Liver (tissue), 9 donors: ENCODE results near the gene FRMPD4. TPM values are rescaled to one million over a fixed set of nuclear protein-coding genes. Genes with fewer than 3 reads are reported as not detected.

Experiments used
- DNase-seq: peaks from one replicate; pipeline ENCODE4 v3.0.0-alpha.2; 2017; ENCODE audit warnings: low spot score
- H3K27ac ChIP-seq, 2 donors: one replicate each; pipeline ENCODE4 v1.7.0; 2013; ENCODE audit warnings: inconsistent platforms in 2 of 2, low read length in 2 of 2, control low read depth in 1 of 2, low read depth in 1 of 2, mild to moderate bottlenecking in 1 of 2
- H3K27me3 ChIP-seq, 4 donors: one replicate each; pipeline versions ENCODE4 v1.6.1 to v1.7.0; 2013; ENCODE audit warnings: low read length in 3 of 4, inconsistent platforms in 1 of 4, mild to moderate bottlenecking in 1 of 4, moderate library complexity in 1 of 4; ENCODE audit not compliant: control insufficient read depth in 4 of 4, insufficient read depth in 4 of 4
- H3K36me3 ChIP-seq, 4 donors: one replicate each; pipeline versions ENCODE4 v1.6.1 to v1.7.0; 2013; ENCODE audit warnings: low read length in 3 of 4, mild to moderate bottlenecking in 3 of 4, low read depth in 1 of 4, moderate library complexity in 1 of 4; ENCODE audit not compliant: control insufficient read depth in 4 of 4, insufficient read depth in 3 of 4
- H3K4me1 ChIP-seq, 4 donors: one replicate each; pipeline versions ENCODE4 v1.6.1 to v1.7.0; 2013; ENCODE audit warnings: low read length in 3 of 4, mild to moderate bottlenecking in 3 of 4, moderate library complexity in 1 of 4; ENCODE audit not compliant: control insufficient read depth in 4 of 4, insufficient read depth in 4 of 4
- H3K4me3 ChIP-seq, 3 donors: one replicate each; pipeline versions ENCODE4 v1.6.1 to v1.7.0; 2013; ENCODE audit warnings: low read length in 3 of 3, control low read depth in 1 of 3, low read depth in 1 of 3, mild to moderate bottlenecking in 1 of 3
- H3K9ac ChIP-seq, 2 donors: one replicate each; pipeline ENCODE4 v1.7.0; 2013; ENCODE audit warnings: low read length in 2 of 2, mild to moderate bottlenecking in 2 of 2, moderate library complexity in 2 of 2, control low read depth in 1 of 2, low read depth in 1 of 2
- H3K9me3 ChIP-seq, 4 donors: one replicate each; pipeline versions ENCODE4 v1.6.1 to v1.7.0; 2013; ENCODE audit warnings: low read length in 3 of 4; ENCODE audit not compliant: control insufficient read depth in 4 of 4
- EGR1 ChIP-seq, 2 donors: IDR thresholded peaks; 2 replicates each; pipeline ENCODE4 v1.6.1; 2016 to 2018; ENCODE audit warnings: antibody characterized with exemption in 2 of 2, low read depth in 2 of 2
- FOXA2 ChIP-seq: IDR thresholded peaks from 2 replicates; pipeline ENCODE4 v1.6.1; 2016; ENCODE audit warnings: antibody characterized with exemption
- GABPA ChIP-seq, 2 donors: IDR thresholded peaks in 1 of 2; conservative IDR thresholded peaks in 1 of 2; 2 replicates each; pipeline ENCODE4 v1.6.1; 2016; ENCODE audit warnings: antibody characterized with exemption in 2 of 2, mild to moderate bottlenecking in 1 of 2, moderate library complexity in 1 of 2
- HNF4A ChIP-seq, 2 donors: conservative IDR thresholded peaks; 2 replicates each; pipeline ENCODE4 v1.6.1; 2016; ENCODE audit warnings: antibody characterized with exemption in 2 of 2, mild to moderate bottlenecking in 2 of 2
- HNF4G ChIP-seq: IDR thresholded peaks from 2 replicates; pipeline ENCODE4 v1.6.1; 2016; ENCODE audit warnings: antibody characterized with exemption
- JUND ChIP-seq, 2 donors: IDR thresholded peaks; 2 replicates each; pipeline ENCODE4 v1.6.1; 2016; ENCODE audit warnings: antibody characterized with exemption in 2 of 2
- NR2F2 ChIP-seq: IDR thresholded peaks from 2 replicates; pipeline ENCODE4 v1.6.1; 2016; ENCODE audit warnings: antibody characterized with exemption
- RAD21 ChIP-seq, 2 donors: IDR thresholded peaks; 2 replicates each; pipeline ENCODE4 v1.6.1; 2016; ENCODE audit warnings: antibody characterized with exemption in 2 of 2, mild to moderate bottlenecking in 2 of 2
- RXRA ChIP-seq, 2 donors: IDR thresholded peaks; 2 replicates each; pipeline ENCODE4 v1.6.1; 2017 to 2018; ENCODE audit warnings: antibody characterized with exemption in 2 of 2, mild to moderate bottlenecking in 1 of 2
- SP1 ChIP-seq: IDR thresholded peaks from 2 replicates; pipeline ENCODE4 v1.6.1; 2018; ENCODE audit warnings: antibody characterized with exemption, mild to moderate bottlenecking
- TAF1 ChIP-seq: conservative IDR thresholded peaks from 2 replicates; pipeline ENCODE4 v1.6.1; 2016; ENCODE audit warnings: antibody characterized with exemption, mild to moderate bottlenecking
- YY1 ChIP-seq: IDR thresholded peaks from 2 replicates; pipeline ENCODE4 v1.6.1; 2016; ENCODE audit warnings: antibody characterized with exemption, mild to moderate bottlenecking
- WGBS: extraction: QIAGEN DNeasy Blood & Tissue Kit; methylation state at CpG from one replicate; pipeline ENCODE4 v1.1.7; 2013; 5-methylcytosine and 5-hydroxymethylcytosine counted together
- polyA plus RNA-seq, 2 donors: library from polyadenylated mRNA; stranded (reverse) in 1 of 2; unstranded in 1 of 2; fragments of 200-250 nt in 1 of 2; fragments of >200 nt in 1 of 2; fragmentation: Nextera tagmentation in 1 of 2; extraction: Ambion mirVana in 1 of 2; gene quantifications; one replicate each; pipeline versions ENCODE4 v1.2.1 to v1.2.3, GENCODE V29; 2013 to 2015
- total RNA-seq, 2 donors: library from RNA; depleted of rRNA; stranded (reverse); fragments of >200 nt; gene quantifications; one replicate each; pipeline ENCODE4 v1.2.3, GENCODE V29; 2014
- TF ChIP-seq, protein P1 (sequence below): fragments of 150-350 bp; IDR thresholded peaks from 2 replicates; pipeline ENCODE4 v1.5.1; 2017; ENCODE audit warnings: improper control_type of control experiment, low read depth, low read length; ENCODE audit not compliant: missing input control
- TF ChIP-seq, protein P2 (sequence below): IDR thresholded peaks from 2 replicates; pipeline ENCODE4 v1.6.1; 2016; ENCODE audit warnings: antibody characterized with exemption
- TF ChIP-seq, protein P3 (sequence below): IDR thresholded peaks from 2 replicates; pipeline ENCODE4 v1.6.1; 2016; ENCODE audit warnings: antibody characterized with exemption, mild to moderate bottlenecking
- donor health status: healthy.
- donor health status: healthy.
- donor health status: healthy.
- donor health status: healthy.
- donor health status: healthy.

The FRMPD4 gene
- total and polyA plus RNA-seq, 4 donors: 0.01 to 0.08 (median 0.03) TPM; not detected in 1

DNA sequence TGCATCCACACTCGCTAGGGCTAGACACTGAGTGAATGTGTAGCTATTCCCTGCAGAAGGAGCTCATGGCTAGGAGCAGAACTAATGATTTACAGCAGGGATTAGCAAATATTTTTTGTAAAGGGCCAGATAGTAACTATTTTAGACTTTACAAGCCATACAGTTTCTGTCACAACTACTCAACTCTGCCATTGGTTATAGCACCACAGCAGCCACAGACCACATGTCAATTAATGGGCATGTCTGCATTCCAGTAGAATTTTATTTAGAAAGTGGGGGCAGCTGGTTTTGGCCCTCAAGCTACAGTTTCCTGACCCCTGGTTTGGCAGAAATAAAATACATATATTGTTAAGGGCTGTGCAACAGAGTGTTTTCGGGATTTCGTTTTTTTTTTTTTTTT is 192.6 kb downstream of the FRMPD4 start:
- Histone ChIP-seq H3K9me3 (no peaks in the 10 kb centered on the region), H3K36me3 (no peaks in the 10 kb centered on the region), H3K4me1 (no peaks in the 10 kb centered on the region), H3K27ac (no peak overlapping the region), H3K4me3 (no peak overlapping the region), H3K27me3 (no peaks in the 10 kb centered on the region), H3K9ac (no peak overlapping the region)
- TF ChIP-seq, protein P1, sequence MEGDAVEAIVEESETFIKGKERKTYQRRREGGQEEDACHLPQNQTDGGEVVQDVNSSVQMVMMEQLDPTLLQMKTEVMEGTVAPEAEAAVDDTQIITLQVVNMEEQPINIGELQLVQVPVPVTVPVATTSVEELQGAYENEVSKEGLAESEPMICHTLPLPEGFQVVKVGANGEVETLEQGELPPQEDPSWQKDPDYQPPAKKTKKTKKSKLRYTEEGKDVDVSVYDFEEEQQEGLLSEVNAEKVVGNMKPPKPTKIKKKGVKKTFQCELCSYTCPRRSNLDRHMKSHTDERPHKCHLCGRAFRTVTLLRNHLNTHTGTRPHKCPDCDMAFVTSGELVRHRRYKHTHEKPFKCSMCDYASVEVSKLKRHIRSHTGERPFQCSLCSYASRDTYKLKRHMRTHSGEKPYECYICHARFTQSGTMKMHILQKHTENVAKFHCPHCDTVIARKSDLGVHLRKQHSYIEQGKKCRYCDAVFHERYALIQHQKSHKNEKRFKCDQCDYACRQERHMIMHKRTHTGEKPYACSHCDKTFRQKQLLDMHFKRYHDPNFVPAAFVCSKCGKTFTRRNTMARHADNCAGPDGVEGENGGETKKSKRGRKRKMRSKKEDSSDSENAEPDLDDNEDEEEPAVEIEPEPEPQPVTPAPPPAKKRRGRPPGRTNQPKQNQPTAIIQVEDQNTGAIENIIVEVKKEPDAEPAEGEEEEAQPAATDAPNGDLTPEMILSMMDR: no peak
- 81% methylated on average over 3 of the region's 3 CpGs for WGBS
- DNase-seq: no peak

DNA sequence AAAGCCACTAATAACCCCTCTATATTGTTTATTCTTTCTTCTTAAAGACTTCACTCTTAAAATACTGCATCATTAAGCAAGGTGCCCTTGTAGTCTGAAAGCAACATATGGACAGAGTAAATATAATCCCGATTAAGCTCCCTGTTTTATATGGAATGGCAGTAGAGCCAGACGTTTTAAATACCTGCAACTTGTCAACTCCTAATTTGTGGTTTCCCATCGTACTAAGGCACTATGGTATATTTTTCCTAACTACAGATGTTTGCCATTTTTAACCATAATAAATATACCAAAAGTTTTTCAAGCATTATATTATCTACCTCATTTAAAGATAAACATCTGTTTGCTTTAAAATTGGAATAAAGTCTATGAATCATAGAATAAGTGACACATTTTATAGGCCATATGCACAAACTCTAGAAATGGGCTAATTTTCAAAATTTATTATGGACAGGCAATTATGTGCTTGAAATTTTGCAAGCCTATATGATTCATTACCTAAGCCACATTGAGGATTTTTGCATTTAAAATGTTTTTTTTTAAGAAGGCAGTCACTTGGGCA is 194.6 kb downstream of the FRMPD4 start:
- Histone ChIP-seq H3K9me3 (no peaks in the 10 kb centered on the region), H3K4me3 (no peak overlapping the region), H3K36me3 (no peaks in the 10 kb centered on the region), H3K27ac (no peak overlapping the region), H3K27me3 (no peaks in the 10 kb centered on the region), H3K9ac (no peak overlapping the region), H3K4me1 (no peaks in the 10 kb centered on the region)
- no peak for DNase-seq
- TF ChIP-seq RAD21 (IDR thresholded peaks at IDR 0.05): no peak
- no peak for TF ChIP-seq NR2F2
- no peak for TF ChIP-seq TAF1
- no peak for TF ChIP-seq HNF4A (conservative IDR thresholded peaks at IDR 0.05)
- 70% methylated on average over 3 of the region's 3 CpGs for WGBS

DNA sequence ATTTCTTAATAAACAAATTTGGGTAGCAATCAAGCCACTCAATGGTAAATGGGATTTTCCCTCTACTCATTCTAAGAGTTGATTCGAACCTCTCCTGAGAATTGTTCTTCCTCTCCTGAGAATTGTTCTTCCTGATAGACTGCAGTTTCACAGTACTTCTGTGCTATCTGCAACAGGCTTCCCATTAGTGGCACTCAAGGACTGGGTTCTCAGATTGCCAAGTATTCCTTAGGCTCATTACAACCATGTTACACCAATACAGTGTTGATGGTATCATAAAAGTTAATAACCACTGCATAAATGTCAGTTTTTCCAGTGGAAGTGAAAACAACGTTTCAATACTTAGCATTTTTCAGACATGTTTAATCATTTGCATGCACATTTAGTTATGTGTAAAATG is 201.6 kb downstream of the FRMPD4 start:
- Histone ChIP-seq H3K4me3 (no peak overlapping the region), H3K36me3 (no peaks in the 10 kb centered on the region), H3K27me3 (no peaks in the 10 kb centered on the region), H3K9me3 (no peaks in the 10 kb centered on the region), H3K9ac (no peak overlapping the region), H3K27ac (no peak overlapping the region), H3K4me1 (no peaks in the 10 kb centered on the region)
- 57% methylated on average over 2 of the region's 2 CpGs for WGBS
- DNase-seq: no peak
- TF ChIP-seq SP1 (no peak), RXRA (IDR thresholded peaks at IDR 0.05) (no peak), HNF4G (no peak), NR2F2 (no peak), RAD21 (IDR thresholded peaks at IDR 0.05) (no peak), TAF1 (no peak), JUND (IDR thresholded peaks at IDR 0.05) (no peak), YY1 (no peak), GABPA (IDR thresholded peaks at IDR 0.05 in 1 of 2, conservative IDR thresholded peaks at IDR 0.05 in 1 of 2) (no peak), HNF4A (conservative IDR thresholded peaks at IDR 0.05) (no peak), EGR1 (IDR thresholded peaks at IDR 0.05; ENCODE audit: low read depth in 2 of 2) (no peak), FOXA2 (no peak)
- TF ChIP-seq, protein P1: no peak
- TF ChIP-seq, protein P2, sequence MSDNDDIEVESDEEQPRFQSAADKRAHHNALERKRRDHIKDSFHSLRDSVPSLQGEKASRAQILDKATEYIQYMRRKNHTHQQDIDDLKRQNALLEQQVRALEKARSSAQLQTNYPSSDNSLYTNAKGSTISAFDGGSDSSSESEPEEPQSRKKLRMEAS: no peak
- TF ChIP-seq, protein P3, sequence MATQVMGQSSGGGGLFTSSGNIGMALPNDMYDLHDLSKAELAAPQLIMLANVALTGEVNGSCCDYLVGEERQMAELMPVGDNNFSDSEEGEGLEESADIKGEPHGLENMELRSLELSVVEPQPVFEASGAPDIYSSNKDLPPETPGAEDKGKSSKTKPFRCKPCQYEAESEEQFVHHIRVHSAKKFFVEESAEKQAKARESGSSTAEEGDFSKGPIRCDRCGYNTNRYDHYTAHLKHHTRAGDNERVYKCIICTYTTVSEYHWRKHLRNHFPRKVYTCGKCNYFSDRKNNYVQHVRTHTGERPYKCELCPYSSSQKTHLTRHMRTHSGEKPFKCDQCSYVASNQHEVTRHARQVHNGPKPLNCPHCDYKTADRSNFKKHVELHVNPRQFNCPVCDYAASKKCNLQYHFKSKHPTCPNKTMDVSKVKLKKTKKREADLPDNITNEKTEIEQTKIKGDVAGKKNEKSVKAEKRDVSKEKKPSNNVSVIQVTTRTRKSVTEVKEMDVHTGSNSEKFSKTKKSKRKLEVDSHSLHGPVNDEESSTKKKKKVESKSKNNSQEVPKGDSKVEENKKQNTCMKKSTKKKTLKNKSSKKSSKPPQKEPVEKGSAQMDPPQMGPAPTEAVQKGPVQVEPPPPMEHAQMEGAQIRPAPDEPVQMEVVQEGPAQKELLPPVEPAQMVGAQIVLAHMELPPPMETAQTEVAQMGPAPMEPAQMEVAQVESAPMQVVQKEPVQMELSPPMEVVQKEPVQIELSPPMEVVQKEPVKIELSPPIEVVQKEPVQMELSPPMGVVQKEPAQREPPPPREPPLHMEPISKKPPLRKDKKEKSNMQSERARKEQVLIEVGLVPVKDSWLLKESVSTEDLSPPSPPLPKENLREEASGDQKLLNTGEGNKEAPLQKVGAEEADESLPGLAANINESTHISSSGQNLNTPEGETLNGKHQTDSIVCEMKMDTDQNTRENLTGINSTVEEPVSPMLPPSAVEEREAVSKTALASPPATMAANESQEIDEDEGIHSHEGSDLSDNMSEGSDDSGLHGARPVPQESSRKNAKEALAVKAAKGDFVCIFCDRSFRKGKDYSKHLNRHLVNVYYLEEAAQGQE: no peak
